ENCODE results near the gene MAP2K5. TPM values are rescaled to one million over a fixed set of nuclear protein-coding genes. Genes with fewer than 3 reads are reported as not detected.

Gene MAP2K5
- total and polyA plus RNA-seq, 10 of the 15 experiments (the other 5 are each of a cell fraction or from before 2014, with no cell fraction given): 1.3 to 19.4 (median 9.6) TPM

- TF ChIP-seq BCLAF1 (IDR thresholded peaks at IDR 0.05): no peak
- TF ChIP-seq SMC3 (IDR thresholded peaks at IDR 0.05; ENCODE audit: borderline replicate concordance, low read length): no peak
- TF ChIP-seq NBN (IDR thresholded peaks at IDR 0.05): no peak
These were observed 175.3 kb downstream of the MAP2K5 start (continued) for GRCh38 chr15:67717776-67718175.

GRCh38 chr15:67719330-67719959 lies 176.9 kb downstream of the MAP2K5 start:
- no peak overlapping the region for H3K4me3 ChIP-seq
- no peak overlapping the region for H3K9ac ChIP-seq (ENCODE audit: control insufficient read depth, insufficient read depth, low read length)
- no peak for ATAC-seq
- no TSS peak for BruUV-seq (replicated peaks)
- H3K79me2 ChIP-seq (ENCODE audit: control insufficient read depth, insufficient read depth, low read length): no peaks in the 10 kb centered on the region
- no peak for DNase-seq (ENCODE audit: low read depth, low spot score)
- no peak overlapping the region for H3K27ac ChIP-seq (ENCODE audit: control insufficient read depth, insufficient read depth)
- WGBS (ENCODE audit: insufficient coverage, insufficient replicate concordance, low lambda C conversion rate, missing lambda C conversion rate): 97% methylated on average over 1 of the region's 1 CpG
- no peaks in the 10 kb centered on the region for H4K20me1 ChIP-seq (ENCODE audit: control insufficient read depth, insufficient read depth)
- SMC1A ChIA-PET (ENCODE audit: uncharacterized antibody, unreplicated experiment): interaction anchor here (1.9 kb wide), 1 partner anchor 8 kb away, joined by 6 read pairs; no protein-coding TSS in a partner anchor
- no peak for FAIRE-seq
- POLR2A ChIA-PET: no interaction called here
- intact Hi-C loops (cut with micrococcal nuclease; ENCODE audit: unreplicated experiment): no loop called here
- RAD21 ChIA-PET (ENCODE audit: unreplicated experiment): no interaction called here
- H3K36me3 ChIP-seq (ENCODE audit: control insufficient read depth in 2 of 2, insufficient read depth in 2 of 2, low read length in 1 of 2): no peaks in the 10 kb centered on the region
- no peaks in the 10 kb centered on the region for H3K27me3 ChIP-seq (replicated peaks in 1 of 2; ENCODE audit: control insufficient read depth in 2 of 2, insufficient read depth in 2 of 2, low read length in 1 of 2)
- CTCF ChIA-PET: interaction anchor here (0.7 to 1.2 kb wide), 2 partner anchors 13 to 35 kb away, joined by 3 read pairs; no protein-coding TSS in a partner anchor
- H3K4me2 ChIP-seq (ENCODE audit: control insufficient read depth, insufficient read depth): no peak overlapping the region
- no peaks in the 10 kb centered on the region for H3K9me3 ChIP-seq (replicated peaks; ENCODE audit: control insufficient read depth, insufficient read depth, low read length)
- no peaks in the 10 kb centered on the region; the same call in 1 of the 2 replicates for H3K4me1 ChIP-seq (ENCODE audit: control insufficient read depth, insufficient read depth, low read length)
- in situ Hi-C loops (cut with MboI): no loop called here
- no peak overlapping the region for H2AFZ ChIP-seq (ENCODE audit: control insufficient read depth, low read depth, low read length)
- TF ChIP-seq HDAC6 (IDR thresholded peaks at IDR 0.05; ENCODE audit: unreplicated experiment) (no peak), ZNF217 (IDR thresholded peaks at IDR 0.05) (no peak), MTA2 (IDR thresholded peaks at IDR 0.05; ENCODE audit: low read depth) (no peak), NR2C2 (IDR thresholded peaks at IDR 0.05; ENCODE audit: borderline replicate concordance, control insufficient read depth, insufficient read length, low read depth) (no peak), BMI1 (IDR thresholded peaks at IDR 0.05; ENCODE audit: borderline replicate concordance) (no peak), FOXM1 (IDR thresholded peaks at IDR 0.05; ENCODE audit: low read depth, low read length) (no peak), NR2F1 (conservative IDR thresholded peaks at IDR 0.05) (no peak), ATF3 (IDR thresholded peaks at IDR 0.05; ENCODE audit: borderline replicate concordance, extremely low read depth, low read depth, low read length) (no peak), ESRRA (IDR thresholded peaks at IDR 0.05; ENCODE audit: low read length) (no peak), GATAD2B (conservative IDR thresholded peaks at IDR 0.05; ENCODE audit: low read depth) (no peak), KLF5 (IDR thresholded peaks at IDR 0.05; ENCODE audit: partially characterized antibody) (no peak), ZNF592 (IDR thresholded peaks at IDR 0.05) (no peak), STAT1 (conservative IDR thresholded peaks at IDR 0.05) (no peak)

Data from GM12878 (cell line).